Lung (tissue), 12 donors: ENCODE results near the gene TAGAP. TPM values are rescaled to one million over a fixed set of nuclear protein-coding genes. Genes with fewer than 3 reads are reported as not detected.

Experiments
- ATAC-seq: fragments of 200-7000 bp; cut with Tn5 transposase; one replicate; pipeline ENCODE4 v1.9.1; 2020; ENCODE audit warnings: moderate number of reproducible peaks; ENCODE audit not compliant: insufficient read depth, low FRiP score
- DNase-seq, 3 donors: peaks; one replicate each; pipeline ENCODE4 v3.0.0-alpha.2; 2013 to 2017
- H3K27ac ChIP-seq, 2 donors: one replicate each; pipeline ENCODE4 v1.5.1; 2013; ENCODE audit warnings: mild to moderate bottlenecking in 2 of 2, moderate library complexity in 2 of 2, control low read depth in 1 of 2, inconsistent platforms in 1 of 2, low read depth in 1 of 2, low read length in 1 of 2
- H3K27me3 ChIP-seq, 3 donors: one replicate each; pipeline ENCODE4 v1.5.1; 2013; ENCODE audit warnings: low read length in 2 of 3; ENCODE audit not compliant: control insufficient read depth in 3 of 3, insufficient read depth in 3 of 3
- H3K36me3 ChIP-seq, 4 donors: one replicate each; pipeline ENCODE4 v1.5.1; 2013; ENCODE audit warnings: low read length in 4 of 4, mild to moderate bottlenecking in 1 of 4, moderate library complexity in 1 of 4; ENCODE audit not compliant: control insufficient read depth in 4 of 4, insufficient read depth in 4 of 4
- H3K4me1 ChIP-seq, 5 donors: one replicate each; pipeline ENCODE4 v1.5.1; 2013; ENCODE audit warnings: low read length in 5 of 5, mild to moderate bottlenecking in 2 of 5, moderate library complexity in 1 of 5; ENCODE audit not compliant: control insufficient read depth in 5 of 5, insufficient read depth in 5 of 5
- H3K4me3 ChIP-seq: one replicate; pipeline ENCODE4 v1.5.1; 2013; ENCODE audit warnings: mild to moderate bottlenecking, control low read depth, moderate library complexity
- H3K9ac ChIP-seq, 2 donors: one replicate each; pipeline ENCODE4 v1.5.1; 2013; ENCODE audit warnings: low read length in 2 of 2, control low read depth in 1 of 2; ENCODE audit not compliant: insufficient read depth in 1 of 2
- H3K9me3 ChIP-seq, 4 donors: one replicate each; pipeline ENCODE4 v1.5.1; 2013; ENCODE audit warnings: low read length in 3 of 4, mild to moderate bottlenecking in 1 of 4, moderate library complexity in 1 of 4; ENCODE audit not compliant: control insufficient read depth in 4 of 4, insufficient read depth in 3 of 4
- WGBS, 2 donors: extraction: QIAGEN DNeasy Blood & Tissue Kit; methylation state at CpG; one replicate each; pipeline ENCODE4 v1.1.7; 2013; 5-methylcytosine and 5-hydroxymethylcytosine counted together
- polyA plus RNA-seq, 2 donors: library from polyadenylated mRNA; stranded (reverse); fragments of 200-250 nt; gene quantifications; one replicate each; pipeline ENCODE4 v1.2.1, GENCODE V29; 2013
- total RNA-seq, 2 donors: library from RNA; depleted of rRNA in 1 of 2; stranded (reverse); fragments of >200 nt in 1 of 2; gene quantifications; one replicate each; pipeline ENCODE4 v1.2.1, GENCODE V29; 2014 to 2021
- TF ChIP-seq, protein P1 (sequence below): IDR thresholded peaks from 2 replicates; pipeline ENCODE4 v1.5.1; 2012; ENCODE audit warnings: mild to moderate bottlenecking; ENCODE audit errors: control extremely low read depth, extremely low read depth
- donor health status: control.
- donor health status: control.
- donor health status: Bipolar disorder and iron deficiency.
- donor health status: healthy.
- donor health status: DM: yes; HTN: yes; CAD: no.

Gene TAGAP
- total and polyA plus RNA-seq, 4 donors: 1.7 to 11.2 (median 8.4) TPM

- Histone ChIP-seq H3K36me3 (no peaks in the 10 kb centered on the region), H3K27ac (peak overlapping the region in 1 of 2 donors; percentile 76), H3K4me1 (no peaks in the 10 kb centered on the region), H3K27me3 (no peaks in the 10 kb centered on the region), H3K4me3 (no peak overlapping the region), H3K9me3 (no peaks in the 10 kb centered on the region), H3K9ac (no peak overlapping the region)
- 47 to 67% methylated on average over 10 of the region's 10 CpGs for WGBS, 2 donors
- ATAC-seq: no peak
- TF ChIP-seq, protein P1, sequence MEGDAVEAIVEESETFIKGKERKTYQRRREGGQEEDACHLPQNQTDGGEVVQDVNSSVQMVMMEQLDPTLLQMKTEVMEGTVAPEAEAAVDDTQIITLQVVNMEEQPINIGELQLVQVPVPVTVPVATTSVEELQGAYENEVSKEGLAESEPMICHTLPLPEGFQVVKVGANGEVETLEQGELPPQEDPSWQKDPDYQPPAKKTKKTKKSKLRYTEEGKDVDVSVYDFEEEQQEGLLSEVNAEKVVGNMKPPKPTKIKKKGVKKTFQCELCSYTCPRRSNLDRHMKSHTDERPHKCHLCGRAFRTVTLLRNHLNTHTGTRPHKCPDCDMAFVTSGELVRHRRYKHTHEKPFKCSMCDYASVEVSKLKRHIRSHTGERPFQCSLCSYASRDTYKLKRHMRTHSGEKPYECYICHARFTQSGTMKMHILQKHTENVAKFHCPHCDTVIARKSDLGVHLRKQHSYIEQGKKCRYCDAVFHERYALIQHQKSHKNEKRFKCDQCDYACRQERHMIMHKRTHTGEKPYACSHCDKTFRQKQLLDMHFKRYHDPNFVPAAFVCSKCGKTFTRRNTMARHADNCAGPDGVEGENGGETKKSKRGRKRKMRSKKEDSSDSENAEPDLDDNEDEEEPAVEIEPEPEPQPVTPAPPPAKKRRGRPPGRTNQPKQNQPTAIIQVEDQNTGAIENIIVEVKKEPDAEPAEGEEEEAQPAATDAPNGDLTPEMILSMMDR: no peak
- DNase-seq: no peak
These were observed 17.2 kb upstream of the TAGAP start for GRCh38 chr6:159061805-159062563.

GRCh38 chr6:159061146-159061545, 16.4 kb upstream of the TAGAP start:
- ATAC-seq (no peak), DNase-seq (no peak)
- Histone ChIP-seq H3K4me1 (no peaks in the 10 kb centered on the region), H3K9ac (no peak overlapping the region), H3K36me3 (no peaks in the 10 kb centered on the region), H3K27ac (no peak overlapping the region), H3K9me3 (no peaks in the 10 kb centered on the region), H3K4me3 (no peak overlapping the region), H3K27me3 (no peaks in the 10 kb centered on the region)
- 75 to 81% methylated on average over 7 of the region's 7 CpGs for WGBS, 2 donors
- TF ChIP-seq, protein P1: no peak

GRCh38 chr6:159059885-159060506, 15.2 kb upstream of the TAGAP start:
- TF ChIP-seq, protein P1: no peak
- Histone ChIP-seq H3K27ac (no peak overlapping the region), H3K36me3 (no peaks in the 10 kb centered on the region), H3K27me3 (no peaks in the 10 kb centered on the region), H3K9me3 (no peaks in the 10 kb centered on the region), H3K4me1 (peaks cover 0 to 1% (median 0%) of the 10 kb centered on the region in 5 donors), H3K4me3 (no peak overlapping the region), H3K9ac (no peak overlapping the region)
- ATAC-seq (no peak), DNase-seq (no peak)
- WGBS, 2 donors: 94 to 95% methylated on average over 7 of the region's 7 CpGs
